CD14-positive monocyte (primary cell): ENCODE results near the gene OR2T11. TPM values are rescaled to one million over a fixed set of nuclear protein-coding genes. Genes with fewer than 3 reads are reported as not detected.

ENCODE experiments used
- DNase-seq, 3 donors: peaks; one replicate each; pipeline ENCODE4 v3.0.0-alpha.2; 2011 to 2022
- H2AFZ ChIP-seq: 2 replicates; pipeline ENCODE4 v1.6.0; 2012; ENCODE audit warnings: mild to moderate bottlenecking, low read depth, low read length, inconsistent platforms; ENCODE audit not compliant: insufficient read depth, poor library complexity, severe bottlenecking
- H3K27ac ChIP-seq, 2 donors: 1 replicate in 1 of 2; 2 replicates in 1 of 2; pipeline ENCODE4 v1.5.1; 2012 to 2013; ENCODE audit warnings: low read length in 2 of 2, control low read depth in 1 of 2, inconsistent platforms in 1 of 2, low read depth in 1 of 2, mild to moderate bottlenecking in 1 of 2
- H3K27me3 ChIP-seq, 2 donors: one replicate each; pipeline versions ENCODE4 v1.6.0 to v1.6.1; 2011 to 2013; ENCODE audit warnings: low read length in 2 of 2; ENCODE audit not compliant: control insufficient read depth in 2 of 2, insufficient read depth in 2 of 2
- H3K36me3 ChIP-seq, 2 donors: replicated peaks in 1 of 2; 1 replicate in 1 of 2; 2 replicates in 1 of 2; pipeline versions ENCODE4 v1.5.1 to v1.6.1; 2012 to 2013; ENCODE audit warnings: low read length in 2 of 2, control low read depth in 1 of 2, inconsistent platforms in 1 of 2, mild to moderate bottlenecking in 1 of 2; ENCODE audit not compliant: insufficient read depth in 2 of 2, control insufficient read depth in 1 of 2
- H3K4me1 ChIP-seq, 2 donors: 1 replicate in 1 of 2; 2 replicates in 1 of 2; pipeline versions ENCODE4 v1.5.1 to v1.6.1; 2012 to 2013; ENCODE audit warnings: low read length in 2 of 2, control low read depth in 1 of 2, inconsistent platforms in 1 of 2, mild to moderate bottlenecking in 1 of 2, moderate library complexity in 1 of 2; ENCODE audit not compliant: insufficient read depth in 2 of 2, control insufficient read depth in 1 of 2
- H3K4me2 ChIP-seq: replicated peaks from 2 replicates; pipeline ENCODE3; 2012; ENCODE audit warnings: low read length, moderate library complexity, mild to moderate bottlenecking; ENCODE audit not compliant: poor library complexity, severe bottlenecking; ENCODE audit errors: extremely low read depth
- H3K4me3 ChIP-seq, 3 experiments: fragments of 200-600 bp in 1 of 3; sonication (generic) in 1 of 3; replicated peaks in 1 of 3; 1 replicate in 2 of 3; 2 replicates in 1 of 3; pipeline ENCODE4 v1.5.1; 2011 to 2013; ENCODE audit warnings: low read length in 3 of 3, mild to moderate bottlenecking in 3 of 3, control low read depth in 2 of 3, low read depth in 2 of 3, inconsistent platforms in 1 of 3, moderate library complexity in 1 of 3
- H3K79me2 ChIP-seq: 2 replicates; pipeline ENCODE4 v1.6.0; 2012; ENCODE audit warnings: mild to moderate bottlenecking, control low read depth, inconsistent platforms, low read length, moderate library complexity; ENCODE audit not compliant: insufficient read depth
- H3K9ac ChIP-seq: 2 replicates; pipeline ENCODE4 v1.6.0; 2017; ENCODE audit warnings: low read length, mild to moderate bottlenecking; ENCODE audit not compliant: insufficient read depth, poor library complexity, severe bottlenecking
- H3K9me3 ChIP-seq, 2 donors: replicated peaks in 1 of 2; 1 replicate in 1 of 2; 2 replicates in 1 of 2; pipeline versions ENCODE4 v1.5.1 to v1.6.1; 2012 to 2013; ENCODE audit warnings: low read length in 2 of 2, control low read depth in 1 of 2; ENCODE audit not compliant: control insufficient read depth in 1 of 2, insufficient read depth in 1 of 2
- H4K20me1 ChIP-seq: 2 replicates; pipeline ENCODE4 v1.6.0; 2012; ENCODE audit warnings: mild to moderate bottlenecking, low read length, control low read depth, moderate library complexity; ENCODE audit not compliant: insufficient read depth
- H3K27ac Mint-ChIP-seq, 7 donors: one replicate each; pipeline ENCODE4 v1.8.0; 2020; ENCODE audit warnings: mild to moderate bottlenecking in 7 of 7, mixed read lengths in 7 of 7, moderate library complexity in 6 of 7, inconsistent platforms in 2 of 7
- H3K27me3 Mint-ChIP-seq, 3 donors: one replicate each; pipeline ENCODE4 v1.8.0; 2021 to 2022; ENCODE audit warnings: low read depth in 3 of 3, mild to moderate bottlenecking in 3 of 3, mixed read lengths in 3 of 3, moderate library complexity in 3 of 3, inconsistent platforms in 1 of 3
- H3K36me3 Mint-ChIP-seq, 2 donors: one replicate each; pipeline ENCODE4 v1.8.0; 2020; ENCODE audit warnings: mixed read lengths in 2 of 2, inconsistent platforms in 1 of 2, mild to moderate bottlenecking in 1 of 2
- H3K4me1 Mint-ChIP-seq: one replicate; pipeline ENCODE4 v1.8.0; 2020; ENCODE audit warnings: mild to moderate bottlenecking, mixed read lengths
- H3K4me3 Mint-ChIP-seq, 2 donors: one replicate each; pipeline ENCODE4 v1.8.0; 2020; ENCODE audit warnings: mild to moderate bottlenecking in 2 of 2, mixed read lengths in 2 of 2, moderate library complexity in 1 of 2
- H3K9me3 Mint-ChIP-seq, 7 donors: one replicate each; pipeline ENCODE4 v1.8.0; 2020 to 2022; ENCODE audit warnings: mixed read lengths in 7 of 7, mild to moderate bottlenecking in 6 of 7, moderate library complexity in 6 of 7, inconsistent platforms in 2 of 7
- WGBS: methylation state at CpG from one replicate; pipeline ENCODE4 v1.1.5; 2013; ENCODE audit warnings: missing lambda C conversion rate; ENCODE audit not compliant: insufficient coverage; 5-methylcytosine and 5-hydroxymethylcytosine counted together
- intact Hi-C, 2 donors: fragments of 100-400 bp; cut with micrococcal nuclease; formaldehyde crosslinking; loops; one replicate each; pipeline versions ENCODE4 v1.15.0 to v1.15.1; 2023
- polyA plus RNA-seq, 3 donors: library from polyadenylated mRNA; depleted of rRNA in 1 of 3; unstranded in 2 of 3; stranded (reverse) in 1 of 3; fragments of 300-500 nt in 2 of 3; fragments of >200 nt in 1 of 3; fragmentation: Illumina TruSeq in 2 of 3; gene quantifications; 1 replicate in 2 of 3; 2 replicates in 1 of 3; pipeline ENCODE4 v1.2.3, GENCODE V29; 2012 to 2021
- TF ChIP-seq, protein P1 (sequence below): fragments of 200-600 bp; IDR thresholded peaks from one replicate; pipeline ENCODE4 v1.8.0; 2022; ENCODE audit warnings: antibody characterized with exemption, mild to moderate bottlenecking

OR2T11 gene
- polyA plus RNA-seq, 3 donors, result not detected

- WGBS, result 94% methylated on average over 1 of the region's 4 CpGs
- no peaks in the 10 kb centered on the region for H3K9me3 ChIP-seq
- Mint-ChIP-seq H3K36me3 (no peaks in the 10 kb centered on the region), H3K27ac (no peak overlapping the region), H3K27me3 (no peaks in the 10 kb centered on the region), H3K4me1 (no peaks in the 10 kb centered on the region), H3K4me3 (no peak overlapping the region), H3K9me3 (no peaks in the 10 kb centered on the region)
- H3K27ac ChIP-seq, result no peak overlapping the region
- no peak for DNase-seq
- H3K4me3 ChIP-seq, result no peak overlapping the region
- H3K27me3 ChIP-seq, result no peaks in the 10 kb centered on the region
- intact Hi-C loops, result no loop called here
- H3K79me2 ChIP-seq, result no peaks in the 10 kb centered on the region
- no peak overlapping the region for H2AFZ ChIP-seq
- TF ChIP-seq, protein P1, sequence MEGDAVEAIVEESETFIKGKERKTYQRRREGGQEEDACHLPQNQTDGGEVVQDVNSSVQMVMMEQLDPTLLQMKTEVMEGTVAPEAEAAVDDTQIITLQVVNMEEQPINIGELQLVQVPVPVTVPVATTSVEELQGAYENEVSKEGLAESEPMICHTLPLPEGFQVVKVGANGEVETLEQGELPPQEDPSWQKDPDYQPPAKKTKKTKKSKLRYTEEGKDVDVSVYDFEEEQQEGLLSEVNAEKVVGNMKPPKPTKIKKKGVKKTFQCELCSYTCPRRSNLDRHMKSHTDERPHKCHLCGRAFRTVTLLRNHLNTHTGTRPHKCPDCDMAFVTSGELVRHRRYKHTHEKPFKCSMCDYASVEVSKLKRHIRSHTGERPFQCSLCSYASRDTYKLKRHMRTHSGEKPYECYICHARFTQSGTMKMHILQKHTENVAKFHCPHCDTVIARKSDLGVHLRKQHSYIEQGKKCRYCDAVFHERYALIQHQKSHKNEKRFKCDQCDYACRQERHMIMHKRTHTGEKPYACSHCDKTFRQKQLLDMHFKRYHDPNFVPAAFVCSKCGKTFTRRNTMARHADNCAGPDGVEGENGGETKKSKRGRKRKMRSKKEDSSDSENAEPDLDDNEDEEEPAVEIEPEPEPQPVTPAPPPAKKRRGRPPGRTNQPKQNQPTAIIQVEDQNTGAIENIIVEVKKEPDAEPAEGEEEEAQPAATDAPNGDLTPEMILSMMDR, result no peak
- H3K4me2 ChIP-seq, result no peak overlapping the region
- H3K4me1 ChIP-seq, result no peaks in the 10 kb centered on the region
- H4K20me1 ChIP-seq, result no peaks in the 10 kb centered on the region
- H3K36me3 ChIP-seq, result no peaks in the 10 kb centered on the region
- no peak overlapping the region for H3K9ac ChIP-seq
Observed at GRCh38 chr1:248625166-248625565, 9.7 kb downstream of the OR2T11 start.

GRCh38 chr1:248622570-248623001, 12.3 kb downstream of the OR2T11 start:
- Histone ChIP-seq H3K9me3 (no peaks in the 10 kb centered on the region), H4K20me1 (no peaks in the 10 kb centered on the region), H3K9ac (no peak overlapping the region), H3K36me3 (no peaks in the 10 kb centered on the region), H3K4me1 (no peaks in the 10 kb centered on the region), H3K4me2 (no peak overlapping the region), H3K79me2 (no peaks in the 10 kb centered on the region), H3K4me3 (no peak overlapping the region), H3K27ac (no peak overlapping the region), H2AFZ (peak overlapping the region; percentile 36), H3K27me3 (no peaks in the 10 kb centered on the region)
- intact Hi-C loops, result loop anchor here (5.0 kb wide), 1 partner anchor 185 kb away; no protein-coding TSS in a partner anchor
- H3K4me1 Mint-ChIP-seq, result no peaks in the 10 kb centered on the region
- H3K9me3 Mint-ChIP-seq, result no peaks in the 10 kb centered on the region
- peak; percentile 30 to 56 (median 40) for DNase-seq
- no peaks in the 10 kb centered on the region for H3K27me3 Mint-ChIP-seq
- no peak overlapping the region for H3K27ac Mint-ChIP-seq
- WGBS, result 57% methylated on average over 3 of the region's 4 CpGs
- TF ChIP-seq, protein P1, result peak; percentile 58
- H3K4me3 Mint-ChIP-seq, result no peak overlapping the region
- H3K36me3 Mint-ChIP-seq, result no peaks in the 10 kb centered on the region
